Smooth muscle cell (in vitro differentiated cells): Measurements from ENCODE around the gene RAET1G. TPM values are rescaled to one million over a fixed set of nuclear protein-coding genes. Genes with fewer than 3 reads are reported as not detected.
A peak's percentile ranks its signal among the peaks of the same experiment; 100 is the strongest.

Source experiments
- DNase-seq: peaks from one replicate; lab custom pipeline; 2025; ENCODE audit not compliant: unreplicated experiment; lab: John Stamatoyannopoulos, UW
- H2AFZ ChIP-seq: fragments of 200-600 bp; sonication (generic); 2 replicates; pipeline ENCODE4 v1.6.0; 2016; ENCODE audit warnings: antibody characterized with exemption, low read depth, mild to moderate bottlenecking
- H3F3A ChIP-seq: fragments of 200-600 bp; sonication (generic); 2 replicates; pipeline ENCODE4 v1.6.0; 2017; ENCODE audit warnings: antibody characterized with exemption, low read depth
- H3K27ac ChIP-seq: fragments of 200-600 bp; sonication (generic); 2 replicates; pipeline ENCODE4 v1.5.1; 2016; ENCODE audit warnings: low read depth, mild to moderate bottlenecking
- H3K27me3 ChIP-seq: fragments of 200-600 bp; sonication (generic); 2 replicates; pipeline ENCODE4 v1.6.1; 2016; ENCODE audit warnings: low read depth, mild to moderate bottlenecking
- H3K36me3 ChIP-seq: fragments of 200-600 bp; sonication (generic); 2 replicates; pipeline ENCODE4 v1.5.1; 2016; ENCODE audit warnings: low read depth
- H3K4me1 ChIP-seq: fragments of 200-600 bp; sonication (generic); 2 replicates; pipeline ENCODE4 v1.5.1; 2016; ENCODE audit warnings: low read depth
- H3K4me2 ChIP-seq: fragments of 200-600 bp; sonication (generic); 2 replicates; pipeline ENCODE4 v1.6.0; 2016; ENCODE audit warnings: mild to moderate bottlenecking
- H3K4me3 ChIP-seq: fragments of 200-600 bp; sonication (generic); 2 replicates; pipeline ENCODE4 v1.5.1; 2016; ENCODE audit warnings: mild to moderate bottlenecking
- H3K79me2 ChIP-seq: fragments of 200-600 bp; sonication (generic); 2 replicates; pipeline ENCODE4 v1.6.0; 2016; ENCODE audit warnings: low read depth, mild to moderate bottlenecking
- H3K9ac ChIP-seq: fragments of 200-600 bp; sonication (generic); 2 replicates; pipeline ENCODE4 v1.6.0; 2016; ENCODE audit warnings: low read depth
- H3K9me3 ChIP-seq: fragments of 200-600 bp; sonication (generic); replicated peaks from 2 replicates; pipeline ENCODE4 v1.5.1; 2016; ENCODE audit warnings: low read depth
- H4K20me1 ChIP-seq: fragments of 200-600 bp; sonication (generic); 2 replicates; pipeline ENCODE4 v1.6.0; 2016; ENCODE audit warnings: low read depth
- WGBS: methylation state at CpG from one replicate; pipeline ENCODE4 v1.1.7; 2016; ENCODE audit warnings: low lambda C conversion rate; 5-methylcytosine and 5-hydroxymethylcytosine counted together
- polyA plus RNA-seq: library from polyadenylated mRNA; unstranded; fragments of >200 nt; fragmentation: Nextera tagmentation; extraction: Ambion mirVana; gene quantifications from 2 replicates; pipeline ENCODE4 v1.2.1, GENCODE V29; 2016
- total RNA-seq: library from RNA; depleted of rRNA; stranded (reverse); fragments of >200 nt; gene quantifications from 2 replicates; pipeline ENCODE4 v1.2.3, GENCODE V29; 2014
- TF ChIP-seq, protein P1 (sequence below): fragments of 200-600 bp; sonication (generic); IDR thresholded peaks from 2 replicates; pipeline ENCODE4 v1.5.1; 2017; ENCODE audit warnings: borderline replicate concordance, mild to moderate bottlenecking, antibody characterized with exemption; ENCODE audit not compliant: insufficient read depth, poor library complexity, severe bottlenecking

Gene RAET1G
- total and polyA plus RNA-seq, 2 experiments from 2014 or later, result 1.7 to 2.4 TPM

DNA sequence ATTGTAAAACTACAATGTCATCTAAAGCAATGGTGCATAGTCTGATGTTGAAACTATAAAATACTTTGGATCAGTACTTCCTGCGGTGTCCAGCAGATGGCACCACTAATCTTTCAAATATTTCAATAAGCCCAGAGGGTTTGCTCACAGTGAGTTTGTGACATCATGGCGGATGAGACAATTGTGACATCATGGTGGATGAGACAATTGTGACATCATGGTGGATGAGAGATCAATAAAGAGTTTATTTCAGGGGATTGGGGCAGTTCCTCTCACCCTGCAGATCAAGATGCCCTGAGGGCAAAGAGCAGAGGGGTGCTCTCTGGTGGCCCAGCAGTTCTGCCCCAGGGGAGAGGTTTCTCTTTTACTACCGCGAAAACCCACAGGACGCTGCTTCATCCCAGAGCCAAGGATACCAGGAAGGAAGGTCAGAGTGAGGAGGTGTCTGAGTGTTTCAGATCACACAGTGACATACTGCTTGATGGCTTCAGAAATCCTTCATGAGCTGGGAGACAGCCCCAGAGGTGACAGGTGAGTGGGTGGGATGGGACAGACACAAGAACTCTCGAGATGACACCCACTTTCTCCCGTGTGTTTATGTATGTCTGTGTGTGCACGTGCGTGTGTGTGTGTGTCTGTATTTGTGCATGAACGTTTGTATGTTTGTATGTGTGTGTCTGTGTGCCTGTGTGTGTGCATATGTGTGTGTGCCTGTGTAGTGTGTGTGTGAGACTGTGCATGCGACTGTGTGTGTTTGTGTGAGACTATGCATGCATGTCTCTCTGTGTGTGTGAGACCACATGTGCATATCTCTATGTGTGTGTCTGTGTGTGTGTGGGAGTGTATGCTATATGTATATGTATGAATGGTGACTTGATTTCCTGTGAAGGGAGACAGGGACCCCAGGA lies 11.6 kb upstream of the RAET1G start:
- H3F3A ChIP-seq, result no peaks in the 10 kb centered on the region
- H3K4me1 ChIP-seq, result no peaks in the 10 kb centered on the region
- H3K36me3 ChIP-seq, result no peaks in the 10 kb centered on the region
- H2AFZ ChIP-seq, result no peak overlapping the region
- no peak overlapping the region for H3K4me3 ChIP-seq
- H3K79me2 ChIP-seq, result no peaks in the 10 kb centered on the region
- no peaks in the 10 kb centered on the region for H4K20me1 ChIP-seq
- WGBS, result 49% methylated on average over 11 of the region's 11 CpGs
- TF ChIP-seq, protein P1, sequence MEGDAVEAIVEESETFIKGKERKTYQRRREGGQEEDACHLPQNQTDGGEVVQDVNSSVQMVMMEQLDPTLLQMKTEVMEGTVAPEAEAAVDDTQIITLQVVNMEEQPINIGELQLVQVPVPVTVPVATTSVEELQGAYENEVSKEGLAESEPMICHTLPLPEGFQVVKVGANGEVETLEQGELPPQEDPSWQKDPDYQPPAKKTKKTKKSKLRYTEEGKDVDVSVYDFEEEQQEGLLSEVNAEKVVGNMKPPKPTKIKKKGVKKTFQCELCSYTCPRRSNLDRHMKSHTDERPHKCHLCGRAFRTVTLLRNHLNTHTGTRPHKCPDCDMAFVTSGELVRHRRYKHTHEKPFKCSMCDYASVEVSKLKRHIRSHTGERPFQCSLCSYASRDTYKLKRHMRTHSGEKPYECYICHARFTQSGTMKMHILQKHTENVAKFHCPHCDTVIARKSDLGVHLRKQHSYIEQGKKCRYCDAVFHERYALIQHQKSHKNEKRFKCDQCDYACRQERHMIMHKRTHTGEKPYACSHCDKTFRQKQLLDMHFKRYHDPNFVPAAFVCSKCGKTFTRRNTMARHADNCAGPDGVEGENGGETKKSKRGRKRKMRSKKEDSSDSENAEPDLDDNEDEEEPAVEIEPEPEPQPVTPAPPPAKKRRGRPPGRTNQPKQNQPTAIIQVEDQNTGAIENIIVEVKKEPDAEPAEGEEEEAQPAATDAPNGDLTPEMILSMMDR, result peak; percentile 85
- H3K27me3 ChIP-seq, result peaks cover 92% of the 10 kb centered on the region
- no peak overlapping the region for H3K4me2 ChIP-seq
- no peaks in the 10 kb centered on the region for H3K9me3 ChIP-seq
- DNase-seq, result peak; percentile 10
- H3K9ac ChIP-seq, result no peak overlapping the region
- H3K27ac ChIP-seq, result no peak overlapping the region

DNA sequence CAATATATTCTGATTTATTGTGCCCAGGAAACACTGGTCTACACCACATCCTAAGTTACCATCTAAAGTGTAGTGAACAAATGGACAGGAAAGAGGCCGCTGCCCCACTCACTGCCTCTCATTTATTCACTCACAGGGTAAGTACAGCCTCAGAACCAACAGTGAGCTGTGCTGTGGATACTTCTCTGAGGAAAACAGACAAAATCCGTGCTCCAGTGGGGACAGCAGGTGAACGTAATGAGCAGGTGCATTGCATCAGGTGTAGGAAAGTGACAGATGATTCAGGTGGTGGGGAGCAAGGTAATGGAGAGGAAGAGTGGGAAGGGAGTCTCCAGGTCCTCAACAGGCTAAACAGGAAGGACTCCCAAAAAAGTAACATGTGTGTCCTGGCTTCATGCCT lies 10.5 kb upstream of the RAET1G start:
- Histone ChIP-seq H3K27ac (no peak overlapping the region), H4K20me1 (no peaks in the 10 kb centered on the region), H3K79me2 (no peaks in the 10 kb centered on the region), H3K4me2 (no peak overlapping the region), H2AFZ (no peak overlapping the region), H3K9ac (no peak overlapping the region), H3K4me1 (no peaks in the 10 kb centered on the region), H3K4me3 (no peak overlapping the region), H3F3A (no peaks in the 10 kb centered on the region), H3K9me3 (no peaks in the 10 kb centered on the region), H3K27me3 (peaks cover 92% of the 10 kb centered on the region), H3K36me3 (no peaks in the 10 kb centered on the region)
- DNase-seq, result no peak
- 50% methylated on average over 3 of the region's 3 CpGs for WGBS
- TF ChIP-seq, protein P1, result no peak

DNA sequence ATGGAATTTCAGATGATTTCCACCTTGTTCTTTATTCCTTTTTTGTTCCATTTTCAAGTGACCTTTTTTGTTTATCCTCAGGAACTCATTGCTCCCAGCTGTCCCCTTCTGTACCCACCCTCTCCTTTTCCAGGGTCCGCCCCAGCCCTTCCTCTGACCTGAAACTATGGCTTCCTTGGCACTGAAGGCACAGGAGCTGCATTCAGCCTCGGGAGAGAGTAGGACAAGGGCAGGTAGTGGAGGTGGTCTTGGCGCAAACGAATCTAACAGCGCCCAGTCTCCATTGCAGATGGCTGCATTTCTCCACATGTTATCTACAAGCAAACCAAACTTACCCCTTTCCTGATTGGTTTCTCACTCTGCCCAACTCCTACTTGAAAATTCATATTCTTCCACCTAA lies 10.1 kb upstream of the RAET1G start:
- Histone ChIP-seq H3F3A (no peaks in the 10 kb centered on the region), H3K79me2 (no peaks in the 10 kb centered on the region), H3K36me3 (no peaks in the 10 kb centered on the region), H2AFZ (no peak overlapping the region), H3K9me3 (no peaks in the 10 kb centered on the region), H4K20me1 (no peaks in the 10 kb centered on the region), H3K27ac (no peak overlapping the region), H3K4me2 (no peak overlapping the region), H3K4me3 (no peak overlapping the region), H3K4me1 (no peaks in the 10 kb centered on the region), H3K27me3 (peaks cover 89% of the 10 kb centered on the region), H3K9ac (no peak overlapping the region)
- TF ChIP-seq, protein P1, result no peak
- WGBS, result 74% methylated on average over 5 of the region's 5 CpGs
- no peak for DNase-seq

DNA sequence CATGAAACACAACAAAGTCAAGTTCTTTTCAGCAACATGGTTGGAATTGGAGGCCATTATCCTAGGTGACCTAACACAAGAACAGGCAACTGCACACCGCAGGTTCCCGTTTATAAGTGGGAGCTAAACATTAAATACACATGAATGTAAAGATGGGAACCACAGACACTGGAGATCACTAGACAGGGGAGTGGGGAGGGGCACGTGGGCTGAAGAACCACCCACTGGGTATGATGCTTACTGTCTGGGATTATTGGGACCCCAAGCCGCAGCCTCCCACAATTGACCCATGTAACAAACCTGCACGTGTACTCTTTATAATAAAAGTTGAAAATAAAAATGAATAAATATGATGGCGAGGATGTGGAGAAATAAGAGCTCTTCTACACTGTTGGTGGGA lies 8.6 kb upstream of the RAET1G start:
- Histone ChIP-seq H3K79me2 (no peaks in the 10 kb centered on the region), H3K9me3 (no peaks in the 10 kb centered on the region), H3K27me3 (peaks cover 79% of the 10 kb centered on the region), H3K27ac (no peak overlapping the region), H3K4me2 (no peak overlapping the region), H3K36me3 (no peaks in the 10 kb centered on the region), H3F3A (no peaks in the 10 kb centered on the region), H3K4me1 (no peaks in the 10 kb centered on the region), H3K9ac (no peak overlapping the region), H3K4me3 (no peak overlapping the region), H4K20me1 (no peaks in the 10 kb centered on the region), H2AFZ (no peak overlapping the region)
- 70% methylated on average over 6 of the region's 6 CpGs for WGBS
- DNase-seq, result no peak
- TF ChIP-seq, protein P1, result no peak
